WTC11 (cell line): ENCODE data around the gene PRSS1. TPM values are rescaled to one million over a fixed set of nuclear protein-coding genes. Genes with fewer than 3 reads are reported as not detected.

ENCODE experiments used
- ATAC-seq: fragments of 200-7000 bp; cut with Tn5 transposase; 2 replicates; pipeline ENCODE4 v1.10.0; 2021; ENCODE audit warnings: mild to moderate bottlenecking, moderate library complexity
- CTCF ChIA-PET: fragments of 300-600 bp; sonication (Branson Sonifier 250); formaldehyde crosslinking; loops from one replicate; lab custom pipeline; 2021; ENCODE audit warnings: antibody characterized with exemption; lab: Charles Lee
- POLR2A ChIA-PET: fragments of 350-600 bp; sonication (Branson Sonifier 250); formaldehyde crosslinking; loops from one replicate; lab custom pipeline; 2021; ENCODE audit warnings: antibody characterized with exemption; lab: Charles Lee
- DNase-seq: peaks from one replicate; pipeline ENCODE4 v3.0.0; 2021; ENCODE audit warnings: low spot score
- H3K27ac Mint-ChIP-seq: 2 replicates; pipeline ENCODE4 v1.8.0; 2021; ENCODE audit warnings: mixed read lengths
- H3K27me3 Mint-ChIP-seq: 2 replicates; pipeline ENCODE4 v1.8.0; 2021; ENCODE audit warnings: low read depth, mild to moderate bottlenecking, moderate library complexity, mixed read lengths
- H3K36me3 Mint-ChIP-seq: 2 replicates; pipeline ENCODE4 v1.8.0; 2021; ENCODE audit warnings: mixed read lengths
- H3K4me1 Mint-ChIP-seq: 2 replicates; pipeline ENCODE4 v1.8.0; 2022; ENCODE audit warnings: mixed read lengths
- H3K4me3 Mint-ChIP-seq: 2 replicates; pipeline ENCODE4 v1.8.0; 2021; ENCODE audit warnings: mild to moderate bottlenecking, moderate library complexity, mixed read lengths
- H3K9me3 Mint-ChIP-seq: 2 replicates; pipeline ENCODE4 v1.8.0; 2021; ENCODE audit warnings: mixed read lengths
- CBFB ChIP-seq: sonication (generic); formaldehyde crosslinking; IDR thresholded peaks from 2 replicates; pipeline ENCODE4 v1.8.1; 2022; ENCODE audit warnings: mild to moderate bottlenecking, low read depth, missing genetic modification reagents
- CREM ChIP-seq: sonication (generic); formaldehyde crosslinking; IDR thresholded peaks from 2 replicates; pipeline ENCODE4 v1.8.1; 2022; ENCODE audit warnings: mild to moderate bottlenecking, missing genetic modification reagents, moderate library complexity
- GTF2I ChIP-seq: fragments of 250-450 bp; sonication (Bioruptor Pico); conservative IDR thresholded peaks from 2 replicates; pipeline ENCODE4 v1.4.0; 2021; ENCODE audit warnings: mild to moderate bottlenecking
- HMGA2 ChIP-seq: fragments of 250-450 bp; sonication (Bioruptor Pico); IDR thresholded peaks from 2 replicates; pipeline ENCODE4 v1.4.0; 2021; ENCODE audit warnings: mild to moderate bottlenecking, moderate library complexity
- NFATC4 ChIP-seq: fragments of 250-450 bp; sonication (Bioruptor Pico); IDR thresholded peaks from 2 replicates; pipeline ENCODE4 v1.9.0; 2021; ENCODE audit warnings: mild to moderate bottlenecking
- PRRX2 ChIP-seq: fragments of 250-450 bp; sonication (Bioruptor Pico); IDR thresholded peaks from 2 replicates; pipeline ENCODE4 v1.8.0; 2021; ENCODE audit warnings: mild to moderate bottlenecking
- TEAD1 ChIP-seq: sonication (generic); formaldehyde crosslinking; IDR thresholded peaks from 2 replicates; pipeline ENCODE4 v1.8.0; 2022; ENCODE audit warnings: mild to moderate bottlenecking, missing genetic modification reagents
- TP53 ChIP-seq: sonication (generic); formaldehyde crosslinking; IDR thresholded peaks from 2 replicates; pipeline ENCODE4 v1.8.1; 2023; ENCODE audit warnings: mild to moderate bottlenecking, missing genetic modification reagents
- ZNF416 ChIP-seq: fragments of 250-450 bp; sonication (Bioruptor Pico); IDR thresholded peaks from 2 replicates; pipeline ENCODE4 v1.9.0; 2021; ENCODE audit warnings: mild to moderate bottlenecking, inconsistent platforms
- ZNF423 ChIP-seq: fragments of 250-450 bp; sonication (Bioruptor Pico); IDR thresholded peaks from 2 replicates; pipeline ENCODE4 v2.1.2; 2022; ENCODE audit warnings: mild to moderate bottlenecking, moderate library complexity
- total RNA-seq: library from RNA; stranded (reverse); gene quantifications from 3 replicates; pipeline ENCODE4 v1.2.3, GENCODE V29; 2021
- TF ChIP-seq, protein P1 (sequence below): sonication (generic); formaldehyde crosslinking; IDR thresholded peaks from 2 replicates; pipeline ENCODE4 v1.8.1; 2022; ENCODE audit warnings: mild to moderate bottlenecking, missing genetic modification reagents, moderate library complexity, borderline replicate concordance
- TF ChIP-seq, protein P2 (sequence below): fragments of 200-600 bp; IDR thresholded peaks from 2 replicates; pipeline ENCODE4 v1.8.0; 2022; ENCODE audit warnings: antibody characterized with exemption
- TF ChIP-seq, protein P3 (sequence below): sonication (generic); formaldehyde crosslinking; IDR thresholded peaks from 2 replicates; pipeline ENCODE4 v1.8.0; 2022; ENCODE audit warnings: mild to moderate bottlenecking, missing genetic modification reagents
- TF ChIP-seq, protein P4 (sequence below): sonication (generic); formaldehyde crosslinking; IDR thresholded peaks from 2 replicates; pipeline ENCODE4 v1.8.0; 2022; ENCODE audit warnings: mild to moderate bottlenecking, missing genetic modification reagents
- TF ChIP-seq, protein P5 (sequence below): fragments of 250-450 bp; sonication (Bioruptor Pico); IDR thresholded peaks from 2 replicates; pipeline ENCODE4 v1.9.0; 2021; ENCODE audit warnings: mild to moderate bottlenecking
- TF ChIP-seq, protein P6 (sequence below): sonication (generic); formaldehyde crosslinking; IDR thresholded peaks from 2 replicates; pipeline ENCODE4 v1.8.0; 2023; ENCODE audit warnings: mild to moderate bottlenecking, missing genetic modification reagents
- TF ChIP-seq, protein P7 (sequence below): sonication (generic); formaldehyde crosslinking; IDR thresholded peaks from 2 replicates; pipeline ENCODE4 v1.8.0; 2022; ENCODE audit warnings: mild to moderate bottlenecking, missing genetic modification reagents

The PRSS1 gene
- total RNA-seq, 1 experiment from 2014 or later: 11.1 TPM

DNA sequence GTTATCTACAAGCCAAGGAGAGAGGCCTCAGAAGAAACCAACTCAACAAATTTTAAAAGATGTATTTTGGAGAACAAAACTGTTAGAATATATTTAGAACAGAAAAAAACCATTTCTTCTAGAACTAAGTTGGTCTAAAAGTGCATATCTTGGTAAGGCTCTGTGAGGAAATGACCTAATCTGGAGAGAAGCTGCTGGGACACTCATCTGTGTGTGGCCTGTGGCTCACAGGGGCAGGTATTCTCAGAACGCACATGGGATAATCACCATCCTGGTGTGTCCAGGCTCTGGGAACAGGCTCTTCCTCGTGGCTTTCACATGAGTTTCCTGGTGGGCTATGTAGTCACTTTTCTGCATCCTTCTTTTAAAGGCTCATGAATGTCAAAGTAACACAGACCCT lies 38.1 kb upstream of the PRSS1 start (continued):
- TF ChIP-seq, protein P1, sequence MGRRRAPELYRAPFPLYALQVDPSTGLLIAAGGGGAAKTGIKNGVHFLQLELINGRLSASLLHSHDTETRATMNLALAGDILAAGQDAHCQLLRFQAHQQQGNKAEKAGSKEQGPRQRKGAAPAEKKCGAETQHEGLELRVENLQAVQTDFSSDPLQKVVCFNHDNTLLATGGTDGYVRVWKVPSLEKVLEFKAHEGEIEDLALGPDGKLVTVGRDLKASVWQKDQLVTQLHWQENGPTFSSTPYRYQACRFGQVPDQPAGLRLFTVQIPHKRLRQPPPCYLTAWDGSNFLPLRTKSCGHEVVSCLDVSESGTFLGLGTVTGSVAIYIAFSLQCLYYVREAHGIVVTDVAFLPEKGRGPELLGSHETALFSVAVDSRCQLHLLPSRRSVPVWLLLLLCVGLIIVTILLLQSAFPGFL: no peak
- TF ChIP-seq, all 79 proteins: peak for 0

DNA sequence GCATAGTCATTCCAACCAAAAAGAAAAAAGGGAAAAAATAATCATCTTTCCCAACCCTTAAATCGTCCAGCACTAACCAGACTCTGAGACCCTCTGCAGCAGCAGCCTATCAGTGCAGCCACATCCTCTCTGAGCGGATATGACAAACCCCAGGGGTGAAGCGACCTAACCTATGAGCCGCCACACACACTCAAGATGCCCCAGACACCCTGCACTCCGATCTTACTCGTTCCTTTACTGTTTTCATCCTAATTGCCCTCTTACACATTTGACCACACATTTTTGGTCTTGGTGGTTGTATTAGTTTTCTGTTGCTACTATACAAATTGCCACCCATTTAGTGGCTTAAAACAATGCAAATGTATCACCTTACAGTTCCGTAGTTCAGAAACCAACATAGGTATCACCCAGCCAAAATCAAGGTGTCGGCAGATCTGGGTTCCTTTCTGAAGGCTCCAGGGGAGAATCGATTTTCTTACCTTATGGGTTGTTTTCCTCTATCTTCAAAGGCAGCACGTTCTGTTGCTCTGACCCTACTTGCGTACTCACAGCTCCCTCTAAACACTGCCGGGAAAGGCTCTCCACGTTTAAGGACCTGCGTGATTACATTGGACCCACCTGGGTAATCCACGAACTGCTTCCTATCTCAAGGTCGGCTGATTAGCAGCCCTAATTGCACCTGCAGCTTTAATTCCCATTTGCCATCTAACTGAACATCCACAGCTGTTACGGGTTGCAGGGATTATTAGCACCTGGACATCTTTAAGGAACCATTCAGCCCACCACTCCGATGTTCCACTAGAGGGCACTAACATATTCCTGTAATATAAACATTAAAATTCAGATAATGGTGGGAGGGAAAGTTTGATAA lies 37.3 kb upstream of the PRSS1 start:
- Mint-ChIP-seq H3K9me3 (peaks cover 3% of the 10 kb centered on the region; the same call in 1 of the 2 replicates), H3K27ac (no peak overlapping the region; the same call in 1 of the 2 replicates), H3K4me1 (peaks cover 53% of the 10 kb centered on the region), H3K36me3 (0 out of 2 replicates have a peak, but pooled peaks cover 4% of the 10 kb centered on the region), H3K27me3 (no peaks in the 10 kb centered on the region), H3K4me3 (no peak overlapping the region)
- POLR2A ChIA-PET: no interaction called here
- CTCF ChIA-PET: interaction anchor here (0.6 to 2.1 kb wide), 11 partner anchors 9 to 389 kb away, joined by 3 to 21 read pairs (median 4); no protein-coding TSS in a partner anchor
- TF ChIP-seq, protein P2, sequence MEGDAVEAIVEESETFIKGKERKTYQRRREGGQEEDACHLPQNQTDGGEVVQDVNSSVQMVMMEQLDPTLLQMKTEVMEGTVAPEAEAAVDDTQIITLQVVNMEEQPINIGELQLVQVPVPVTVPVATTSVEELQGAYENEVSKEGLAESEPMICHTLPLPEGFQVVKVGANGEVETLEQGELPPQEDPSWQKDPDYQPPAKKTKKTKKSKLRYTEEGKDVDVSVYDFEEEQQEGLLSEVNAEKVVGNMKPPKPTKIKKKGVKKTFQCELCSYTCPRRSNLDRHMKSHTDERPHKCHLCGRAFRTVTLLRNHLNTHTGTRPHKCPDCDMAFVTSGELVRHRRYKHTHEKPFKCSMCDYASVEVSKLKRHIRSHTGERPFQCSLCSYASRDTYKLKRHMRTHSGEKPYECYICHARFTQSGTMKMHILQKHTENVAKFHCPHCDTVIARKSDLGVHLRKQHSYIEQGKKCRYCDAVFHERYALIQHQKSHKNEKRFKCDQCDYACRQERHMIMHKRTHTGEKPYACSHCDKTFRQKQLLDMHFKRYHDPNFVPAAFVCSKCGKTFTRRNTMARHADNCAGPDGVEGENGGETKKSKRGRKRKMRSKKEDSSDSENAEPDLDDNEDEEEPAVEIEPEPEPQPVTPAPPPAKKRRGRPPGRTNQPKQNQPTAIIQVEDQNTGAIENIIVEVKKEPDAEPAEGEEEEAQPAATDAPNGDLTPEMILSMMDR: peak; percentile 35; the same call in 1 of the 2 replicates
- TF ChIP-seq CBFB (CRISPR knock-in tag): no peak
- peak; percentile 60 for ATAC-seq
- DNase-seq: no peak

DNA sequence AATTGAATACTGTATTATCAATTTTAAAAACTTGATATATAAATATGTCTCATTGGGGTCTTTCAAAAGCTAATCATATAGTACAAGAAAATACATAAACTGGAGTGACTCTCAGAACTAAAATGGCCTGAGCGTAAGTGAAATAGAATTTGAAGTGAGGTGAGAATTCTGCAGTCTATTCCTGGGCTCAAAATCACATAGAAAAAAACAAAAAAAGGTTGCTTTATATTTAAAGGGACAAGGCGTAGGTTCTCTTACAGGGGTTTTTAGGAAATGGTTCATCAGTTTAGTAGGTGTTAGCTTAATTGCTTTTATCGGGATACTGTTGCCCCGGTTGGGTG lies 36.7 kb upstream of the PRSS1 start:
- H3K27me3 Mint-ChIP-seq: no peaks in the 10 kb centered on the region
- H3K4me3 Mint-ChIP-seq: no peak overlapping the region
- H3K27ac Mint-ChIP-seq: no peak overlapping the region
- ATAC-seq (no peak), DNase-seq (no peak)
- TF ChIP-seq, protein P3, sequence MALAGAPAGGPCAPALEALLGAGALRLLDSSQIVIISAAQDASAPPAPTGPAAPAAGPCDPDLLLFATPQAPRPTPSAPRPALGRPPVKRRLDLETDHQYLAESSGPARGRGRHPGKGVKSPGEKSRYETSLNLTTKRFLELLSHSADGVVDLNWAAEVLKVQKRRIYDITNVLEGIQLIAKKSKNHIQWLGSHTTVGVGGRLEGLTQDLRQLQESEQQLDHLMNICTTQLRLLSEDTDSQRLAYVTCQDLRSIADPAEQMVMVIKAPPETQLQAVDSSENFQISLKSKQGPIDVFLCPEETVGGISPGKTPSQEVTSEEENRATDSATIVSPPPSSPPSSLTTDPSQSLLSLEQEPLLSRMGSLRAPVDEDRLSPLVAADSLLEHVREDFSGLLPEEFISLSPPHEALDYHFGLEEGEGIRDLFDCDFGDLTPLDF: no peak
- TF ChIP-seq, protein P4, sequence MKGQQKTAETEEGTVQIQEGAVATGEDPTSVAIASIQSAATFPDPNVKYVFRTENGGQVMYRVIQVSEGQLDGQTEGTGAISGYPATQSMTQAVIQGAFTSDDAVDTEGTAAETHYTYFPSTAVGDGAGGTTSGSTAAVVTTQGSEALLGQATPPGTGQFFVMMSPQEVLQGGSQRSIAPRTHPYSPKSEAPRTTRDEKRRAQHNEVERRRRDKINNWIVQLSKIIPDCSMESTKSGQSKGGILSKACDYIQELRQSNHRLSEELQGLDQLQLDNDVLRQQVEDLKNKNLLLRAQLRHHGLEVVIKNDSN (CRISPR knock-in tag): no peak
- CTCF ChIA-PET: interaction anchor here (0.7 to 2.1 kb wide), 8 partner anchors 8 to 389 kb away, joined by 3 to 21 read pairs (median 4); no protein-coding TSS in a partner anchor
- H3K36me3 Mint-ChIP-seq: 0 out of 2 replicates have a peak, but pooled peaks cover 3% of the 10 kb centered on the region
- peaks cover 52% of the 10 kb centered on the region for H3K4me1 Mint-ChIP-seq
- peaks cover 3% of the 10 kb centered on the region; the same call in 1 of the 2 replicates for H3K9me3 Mint-ChIP-seq
- POLR2A ChIA-PET: no interaction called here

DNA sequence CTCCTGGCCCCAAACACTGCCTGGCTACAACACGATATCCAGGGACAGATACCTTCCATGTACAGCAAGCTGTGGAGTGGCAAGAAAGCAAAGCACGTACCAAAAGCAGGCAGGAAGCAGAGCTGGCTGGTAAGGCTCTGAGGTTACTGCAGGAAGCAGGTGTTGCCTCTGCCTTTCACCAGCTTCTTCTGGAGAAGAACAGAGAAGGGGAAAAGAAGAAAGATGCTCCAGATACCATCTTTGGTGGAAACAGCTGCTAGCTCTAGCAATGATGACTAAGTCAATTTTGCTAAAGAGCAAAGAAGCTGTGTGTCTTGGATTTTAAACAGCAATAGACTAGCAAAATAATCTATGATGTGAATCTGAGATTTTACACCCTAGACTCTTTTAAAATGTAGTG lies 34.9 kb upstream of the PRSS1 start:
- Mint-ChIP-seq H3K9me3 (peaks cover 3% of the 10 kb centered on the region; the same call in 1 of the 2 replicates), H3K36me3 (0 out of 2 replicates have a peak, but pooled peaks cover 3% of the 10 kb centered on the region), H3K27me3 (no peaks in the 10 kb centered on the region), H3K4me1 (peaks cover 37% of the 10 kb centered on the region), H3K4me3 (no peak overlapping the region), H3K27ac (no peak overlapping the region)
- DNase-seq: no peak
- ChIA-PET CTCF (interaction anchor here (0.6 to 2.9 kb wide), 5 partner anchors 69 to 576 kb away, joined by 3 to 14 read pairs (median 4); no protein-coding TSS in a partner anchor), POLR2A (no interaction called here)
- no peak for ATAC-seq
- no peak for TF ChIP-seq CREM (CRISPR knock-in tag)
- no peak for TF ChIP-seq TP53 (CRISPR knock-in tag)
- TF ChIP-seq, protein P5, sequence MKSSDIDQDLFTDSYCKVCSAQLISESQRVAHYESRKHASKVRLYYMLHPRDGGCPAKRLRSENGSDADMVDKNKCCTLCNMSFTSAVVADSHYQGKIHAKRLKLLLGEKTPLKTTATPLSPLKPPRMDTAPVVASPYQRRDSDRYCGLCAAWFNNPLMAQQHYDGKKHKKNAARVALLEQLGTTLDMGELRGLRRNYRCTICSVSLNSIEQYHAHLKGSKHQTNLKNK (CRISPR knock-in tag): no peak
- TF ChIP-seq, protein P1: no peak
- TF ChIP-seq, protein P6, sequence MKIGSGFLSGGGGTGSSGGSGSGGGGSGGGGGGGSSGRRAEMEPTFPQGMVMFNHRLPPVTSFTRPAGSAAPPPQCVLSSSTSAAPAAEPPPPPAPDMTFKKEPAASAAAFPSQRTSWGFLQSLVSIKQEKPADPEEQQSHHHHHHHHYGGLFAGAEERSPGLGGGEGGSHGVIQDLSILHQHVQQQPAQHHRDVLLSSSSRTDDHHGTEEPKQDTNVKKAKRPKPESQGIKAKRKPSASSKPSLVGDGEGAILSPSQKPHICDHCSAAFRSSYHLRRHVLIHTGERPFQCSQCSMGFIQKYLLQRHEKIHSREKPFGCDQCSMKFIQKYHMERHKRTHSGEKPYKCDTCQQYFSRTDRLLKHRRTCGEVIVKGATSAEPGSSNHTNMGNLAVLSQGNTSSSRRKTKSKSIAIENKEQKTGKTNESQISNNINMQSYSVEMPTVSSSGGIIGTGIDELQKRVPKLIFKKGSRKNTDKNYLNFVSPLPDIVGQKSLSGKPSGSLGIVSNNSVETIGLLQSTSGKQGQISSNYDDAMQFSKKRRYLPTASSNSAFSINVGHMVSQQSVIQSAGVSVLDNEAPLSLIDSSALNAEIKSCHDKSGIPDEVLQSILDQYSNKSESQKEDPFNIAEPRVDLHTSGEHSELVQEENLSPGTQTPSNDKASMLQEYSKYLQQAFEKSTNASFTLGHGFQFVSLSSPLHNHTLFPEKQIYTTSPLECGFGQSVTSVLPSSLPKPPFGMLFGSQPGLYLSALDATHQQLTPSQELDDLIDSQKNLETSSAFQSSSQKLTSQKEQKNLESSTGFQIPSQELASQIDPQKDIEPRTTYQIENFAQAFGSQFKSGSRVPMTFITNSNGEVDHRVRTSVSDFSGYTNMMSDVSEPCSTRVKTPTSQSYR (CRISPR knock-in tag): no peak
- TF ChIP-seq ZNF416 (CRISPR knock-in tag): no peak
- no peak for TF ChIP-seq PRRX2 (CRISPR knock-in tag)
- no peak for TF ChIP-seq GTF2I (CRISPR knock-in tag)
- TF ChIP-seq NFATC4 (CRISPR knock-in tag): no peak
- no peak for TF ChIP-seq HMGA2
- no peak for TF ChIP-seq TEAD1 (CRISPR knock-in tag)
- TF ChIP-seq, protein P7, sequence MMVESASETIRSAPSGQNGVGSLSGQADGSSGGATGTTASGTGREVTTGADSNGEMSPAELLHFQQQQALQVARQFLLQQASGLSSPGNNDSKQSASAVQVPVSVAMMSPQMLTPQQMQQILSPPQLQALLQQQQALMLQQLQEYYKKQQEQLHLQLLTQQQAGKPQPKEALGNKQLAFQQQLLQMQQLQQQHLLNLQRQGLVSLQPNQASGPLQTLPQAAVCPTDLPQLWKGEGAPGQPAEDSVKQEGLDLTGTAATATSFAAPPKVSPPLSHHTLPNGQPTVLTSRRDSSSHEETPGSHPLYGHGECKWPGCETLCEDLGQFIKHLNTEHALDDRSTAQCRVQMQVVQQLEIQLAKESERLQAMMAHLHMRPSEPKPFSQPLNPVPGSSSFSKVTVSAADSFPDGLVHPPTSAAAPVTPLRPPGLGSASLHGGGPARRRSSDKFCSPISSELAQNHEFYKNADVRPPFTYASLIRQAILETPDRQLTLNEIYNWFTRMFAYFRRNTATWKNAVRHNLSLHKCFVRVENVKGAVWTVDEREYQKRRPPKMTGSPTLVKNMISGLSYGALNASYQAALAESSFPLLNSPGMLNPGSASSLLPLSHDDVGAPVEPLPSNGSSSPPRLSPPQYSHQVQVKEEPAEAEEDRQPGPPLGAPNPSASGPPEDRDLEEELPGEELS (CRISPR knock-in tag): no peak
- no peak for TF ChIP-seq ZNF423 (CRISPR knock-in tag)
